ENCODE data around the gene ITCH.

DNA sequence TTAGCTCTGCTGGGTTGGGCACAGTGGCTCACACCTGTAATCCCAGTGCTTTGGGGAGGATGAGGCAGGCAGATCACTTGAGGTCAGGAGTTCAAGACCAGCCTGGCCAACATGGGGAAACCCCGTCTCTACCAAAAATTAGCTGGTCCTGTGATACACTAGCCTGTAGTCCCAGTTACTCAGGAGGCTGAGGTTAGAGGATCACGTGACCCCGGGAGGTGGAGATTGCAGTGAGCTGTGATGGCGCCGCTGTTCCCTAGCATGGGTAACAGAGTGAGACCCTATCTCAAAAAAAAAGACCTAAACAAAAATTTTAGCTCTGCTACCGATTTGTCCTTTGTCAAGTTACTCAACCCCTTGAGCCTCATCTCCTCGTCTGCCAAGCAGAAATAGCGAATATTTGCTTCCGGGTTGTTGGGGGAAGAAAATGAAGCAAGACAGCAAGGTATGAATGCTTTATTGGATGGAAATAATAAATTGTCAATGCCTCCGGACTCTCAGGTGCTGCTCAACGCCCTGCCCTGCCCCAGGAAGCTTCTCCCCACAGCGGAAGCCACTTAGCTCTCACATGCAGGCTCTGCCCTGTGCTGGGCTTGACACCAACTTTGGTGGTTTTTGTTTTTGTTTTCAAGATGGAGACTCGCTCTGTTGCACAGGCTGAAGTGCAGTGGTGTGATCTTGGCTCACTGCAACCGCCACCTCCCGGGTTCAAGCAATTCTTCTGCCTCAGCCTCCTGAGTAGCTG lies 24.9 kb upstream of the ITCH start:
- no peak for TF ChIP-seq POLR2A (IDR thresholded peaks at IDR 0.05)
- TF ChIP-seq, protein P1, sequence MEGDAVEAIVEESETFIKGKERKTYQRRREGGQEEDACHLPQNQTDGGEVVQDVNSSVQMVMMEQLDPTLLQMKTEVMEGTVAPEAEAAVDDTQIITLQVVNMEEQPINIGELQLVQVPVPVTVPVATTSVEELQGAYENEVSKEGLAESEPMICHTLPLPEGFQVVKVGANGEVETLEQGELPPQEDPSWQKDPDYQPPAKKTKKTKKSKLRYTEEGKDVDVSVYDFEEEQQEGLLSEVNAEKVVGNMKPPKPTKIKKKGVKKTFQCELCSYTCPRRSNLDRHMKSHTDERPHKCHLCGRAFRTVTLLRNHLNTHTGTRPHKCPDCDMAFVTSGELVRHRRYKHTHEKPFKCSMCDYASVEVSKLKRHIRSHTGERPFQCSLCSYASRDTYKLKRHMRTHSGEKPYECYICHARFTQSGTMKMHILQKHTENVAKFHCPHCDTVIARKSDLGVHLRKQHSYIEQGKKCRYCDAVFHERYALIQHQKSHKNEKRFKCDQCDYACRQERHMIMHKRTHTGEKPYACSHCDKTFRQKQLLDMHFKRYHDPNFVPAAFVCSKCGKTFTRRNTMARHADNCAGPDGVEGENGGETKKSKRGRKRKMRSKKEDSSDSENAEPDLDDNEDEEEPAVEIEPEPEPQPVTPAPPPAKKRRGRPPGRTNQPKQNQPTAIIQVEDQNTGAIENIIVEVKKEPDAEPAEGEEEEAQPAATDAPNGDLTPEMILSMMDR (IDR thresholded peaks at IDR 0.05) = no peak

Measured in body of pancreas (tissue), 4 donors.